HG02973 (cell line): ENCODE results near the gene PPP4R4.

Experiments
- ATAC-seq: cut with Tn5 transposase; IDR thresholded peaks from one replicate; pipeline ENCODE4 v1.9.1; 2021; ENCODE audit warnings: moderate library complexity; ENCODE audit not compliant: unreplicated experiment

The PPP4R4 gene

GRCh38 chr14:94173885-94174603 lies at the start of gene PPP4R4:
TSS of gene PPP4R4 (plus strand) at chr14:94174322. CDS start at chr14:94174466, 144 bp downstream.
- peak; percentile 89 for ATAC-seq

DNA sequence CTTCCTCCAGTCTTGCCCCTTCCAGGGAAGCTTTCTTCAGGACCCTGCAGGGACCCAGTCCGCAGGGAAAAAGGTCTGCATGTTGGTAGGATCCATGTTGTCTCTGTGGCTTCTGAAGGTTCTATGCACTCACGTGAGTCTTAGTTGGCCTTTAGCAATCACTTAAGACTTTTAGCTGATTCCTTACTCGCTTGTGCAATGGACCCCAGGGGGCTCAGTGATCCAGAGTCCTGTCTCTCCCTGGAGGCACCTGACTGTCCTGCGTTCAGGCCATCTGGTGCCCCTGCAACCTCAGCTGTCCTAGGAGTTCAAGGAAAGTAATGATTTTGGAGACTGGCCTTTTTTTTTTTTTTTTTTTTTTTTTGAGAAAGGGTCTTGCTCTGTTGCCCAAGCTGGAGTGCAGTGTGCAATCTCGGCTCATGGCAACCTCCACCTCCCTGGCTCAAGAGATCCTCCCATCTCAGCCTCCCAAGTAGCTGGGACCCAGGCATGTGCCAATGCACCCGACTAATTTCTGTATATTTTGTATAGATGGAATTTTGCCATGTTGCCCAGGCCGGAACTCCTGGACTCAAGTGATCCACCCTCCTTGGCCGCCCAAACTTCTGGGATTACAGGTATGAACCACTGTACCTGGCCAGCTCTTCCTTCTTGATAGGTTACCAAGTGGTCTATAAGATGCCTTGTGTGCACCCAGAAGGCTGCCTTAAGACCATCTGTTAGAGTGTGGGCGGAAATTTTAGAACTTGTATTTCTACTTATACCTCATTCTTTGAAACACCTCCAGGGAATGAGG lies 49.3 kb upstream of the PPP4R4 start:
- no peak for ATAC-seq

- ATAC-seq, result no peak
Measured at GRCh38 chr14:94125659-94126418, 48.3 kb upstream of the PPP4R4 start.

GRCh38 chr14:94126419-94126677 lies 47.8 kb upstream of the PPP4R4 start:
- no peak for ATAC-seq

GRCh38 chr14:94126800-94127199 lies 47.3 kb upstream of the PPP4R4 start:
- ATAC-seq, result no peak

- ATAC-seq, result no peak
Measured at GRCh38 chr14:94127330-94127729, 46.8 kb upstream of the PPP4R4 start.

DNA sequence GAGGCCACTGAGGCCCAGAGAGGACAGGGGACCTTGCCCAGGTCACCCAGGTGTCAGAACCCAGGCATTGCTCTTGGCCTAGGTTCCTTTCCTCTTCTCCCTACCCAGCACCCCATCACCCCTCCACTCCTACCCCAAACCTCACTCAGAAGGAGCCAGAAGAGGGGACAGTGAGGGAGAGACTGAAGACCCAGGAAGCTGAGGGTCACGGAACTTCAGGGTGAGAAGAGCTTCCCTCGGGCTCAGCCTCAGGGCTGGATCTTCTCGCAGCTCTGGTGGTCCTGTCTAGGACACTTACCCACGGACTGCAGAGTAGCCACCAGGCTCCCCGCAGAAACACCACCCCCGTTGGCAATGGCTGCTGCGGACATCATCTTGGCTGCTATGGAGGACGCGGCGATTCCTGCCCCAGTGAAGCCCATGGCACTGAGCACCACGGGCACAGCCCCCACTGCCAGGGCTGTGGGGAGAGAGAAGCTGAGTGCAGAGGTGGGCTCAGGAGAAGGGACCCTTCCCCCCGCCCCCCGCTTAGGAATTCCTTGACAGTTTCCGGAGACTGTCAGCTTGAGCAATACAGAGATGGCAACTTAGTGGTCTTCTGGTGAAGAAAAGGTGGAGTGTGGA lies 45.8 kb upstream of the PPP4R4 start:
- no peak for ATAC-seq

GRCh38 chr14:94129111-94129757 lies 44.9 kb upstream of the PPP4R4 start, which contains the start of gene IFI27L2:
TSS of gene IFI27L2 (minus strand) at chr14:94129604. CDS start at chr14:94129564, 40 bp downstream.
- ATAC-seq, result peak; percentile 90

GRCh38 chr14:94129758-94130414 lies 44.2 kb upstream of the PPP4R4 start:
- ATAC-seq, result no peak

GRCh38 chr14:94132285-94132887 lies 41.7 kb upstream of the PPP4R4 start:
- ATAC-seq, result no peak

DNA sequence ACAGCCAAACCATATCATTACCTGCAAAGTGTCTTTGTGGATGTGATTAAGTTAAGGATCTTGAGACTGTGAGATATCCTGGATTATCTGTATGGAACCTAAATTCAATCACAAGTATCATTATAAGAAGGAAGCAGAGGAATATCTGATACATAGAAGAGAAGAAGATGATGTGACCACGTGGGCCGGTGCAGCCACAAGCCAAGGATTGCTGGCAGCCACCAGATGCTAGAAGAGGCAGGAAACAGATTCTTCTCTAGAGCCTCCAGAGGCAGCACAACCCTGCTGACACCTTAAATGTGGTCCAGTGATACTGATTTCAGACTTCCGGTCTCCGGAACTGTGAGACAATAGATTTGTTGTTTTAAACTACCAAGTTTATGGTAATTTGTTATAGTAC lies 38.6 kb upstream of the PPP4R4 start:
- ATAC-seq, result no peak

GRCh38 chr14:94136575-94137331 lies 37.4 kb upstream of the PPP4R4 start:
- peak; percentile 68 for ATAC-seq

- ATAC-seq, result no peak
Measured at GRCh38 chr14:94138251-94138650, 35.9 kb upstream of the PPP4R4 start.

- ATAC-seq, result no peak
Measured at GRCh38 chr14:94139006-94139405, 35.1 kb upstream of the PPP4R4 start.

- no peak for ATAC-seq
Measured at GRCh38 chr14:94139421-94139820, 34.7 kb upstream of the PPP4R4 start.

DNA sequence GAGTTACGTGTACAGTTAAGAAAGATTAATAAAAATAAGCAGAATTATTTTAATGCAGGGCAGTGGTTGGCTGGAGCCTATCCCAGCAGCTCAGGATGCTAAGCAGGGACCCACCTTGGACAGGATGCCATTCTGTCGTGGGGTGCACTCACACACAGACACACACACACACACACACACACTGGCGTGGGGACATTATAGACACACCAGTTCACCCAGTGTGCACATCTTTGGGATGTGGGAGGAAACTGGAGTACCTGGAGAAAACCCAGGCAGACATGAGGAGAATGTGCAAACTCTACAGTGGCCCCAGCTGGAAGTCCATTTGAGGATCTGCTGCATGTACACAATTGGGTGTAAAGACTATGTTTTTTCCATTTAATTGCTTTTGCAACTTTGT lies 31.9 kb upstream of the PPP4R4 start:
- no peak for ATAC-seq

DNA sequence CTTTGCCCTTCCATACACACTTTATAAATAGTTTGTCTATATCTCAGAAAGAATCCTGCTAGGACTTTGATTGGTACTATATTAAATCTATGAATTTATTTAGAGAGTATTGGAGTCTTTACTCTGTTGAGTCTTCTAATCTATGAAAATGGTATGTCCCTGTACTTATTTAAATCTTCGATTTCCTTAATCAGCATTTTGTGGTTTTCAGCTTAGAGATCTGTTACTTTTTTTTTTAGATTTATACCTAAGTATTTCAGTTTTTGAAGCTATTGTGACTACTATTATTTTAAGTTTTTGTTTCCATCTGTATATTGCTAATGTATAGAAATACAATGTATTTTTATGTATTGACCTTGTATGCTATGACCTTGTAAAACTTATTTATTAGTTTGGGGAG lies 31.3 kb upstream of the PPP4R4 start:
- ATAC-seq, result no peak

- ATAC-seq, result no peak
Measured at GRCh38 chr14:94143239-94143638, 30.9 kb upstream of the PPP4R4 start.

DNA sequence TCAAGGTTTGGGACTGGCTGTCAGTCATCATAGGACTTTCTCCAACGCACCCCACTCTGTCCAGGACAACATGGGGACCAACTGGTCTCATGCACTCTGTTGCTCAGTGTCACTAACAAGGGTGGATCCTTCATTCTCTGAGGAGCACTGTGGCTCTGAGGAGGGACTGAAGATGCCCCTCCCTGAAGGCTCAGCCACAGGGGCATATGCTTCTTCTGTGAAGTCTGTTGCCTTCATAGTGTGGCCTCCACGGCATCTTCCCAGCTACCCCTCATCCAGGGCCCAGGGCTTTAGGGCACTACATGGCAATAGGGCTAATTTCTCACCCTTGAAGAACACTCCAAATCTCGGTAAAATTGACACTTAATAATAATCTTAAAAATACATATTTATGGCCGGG lies 30.4 kb upstream of the PPP4R4 start:
- no peak for ATAC-seq
